HepG2 (cell line): ENCODE measurements around the gene CES3. TPM values are rescaled to one million over a fixed set of nuclear protein-coding genes. Genes with fewer than 3 reads are reported as not detected.
A peak's percentile ranks its signal among the peaks of the same experiment; 100 is the strongest.

Experiments
- BCL3 ChIP-seq: sonication (generic); formaldehyde crosslinking; IDR thresholded peaks from 2 replicates; pipeline ENCODE4 v1.5.1; 2020; ENCODE audit warnings: mild to moderate bottlenecking, missing genetic modification reagents, moderate library complexity
- DRAP1 ChIP-seq: IDR thresholded peaks from 2 replicates; pipeline ENCODE4 v1.6.1; 2016; ENCODE audit warnings: missing genetic modification reagents, missing compliant biosample characterization
- KDM3A ChIP-seq: IDR thresholded peaks from 2 replicates; pipeline ENCODE4 v1.6.1; 2018; ENCODE audit warnings: low read depth, missing compliant biosample characterization
- MAFK ChIP-seq, 2 experiments: IDR thresholded peaks in 1 of 2; conservative IDR thresholded peaks in 1 of 2; 2 replicates each; pipeline ENCODE4 v1.6.1; 2011; ENCODE audit warnings: improper control_type of control experiment in 2 of 2, low read length in 2 of 2
- SRY ChIP-seq: sonication (generic); formaldehyde crosslinking; IDR thresholded peaks from 2 replicates; pipeline ENCODE4 v1.8.0; 2022; ENCODE audit warnings: mild to moderate bottlenecking, missing genetic modification reagents
- UBTF ChIP-seq: sonication (generic); formaldehyde crosslinking; IDR thresholded peaks from 2 replicates; pipeline ENCODE4 v1.4.0; 2020; ENCODE audit warnings: mild to moderate bottlenecking, missing genetic modification reagents
- ZFP90 ChIP-seq: sonication (generic); formaldehyde crosslinking; IDR thresholded peaks from 2 replicates; pipeline ENCODE4 v1.8.0; 2022; ENCODE audit warnings: missing genetic modification reagents, mild to moderate bottlenecking, inconsistent platforms, borderline replicate concordance
- ZNF549 ChIP-seq: sonication (generic); formaldehyde crosslinking; IDR thresholded peaks from 2 replicates; pipeline ENCODE4 v1.5.0; 2020; ENCODE audit warnings: missing genetic modification reagents
- ZNF556 ChIP-seq: sonication (generic); formaldehyde crosslinking; IDR thresholded peaks from 2 replicates; pipeline ENCODE4 v1.4.0; 2020; ENCODE audit warnings: mild to moderate bottlenecking, missing genetic modification reagents, borderline replicate concordance
- ZSCAN12 ChIP-seq: sonication (generic); formaldehyde crosslinking; IDR thresholded peaks from 2 replicates; pipeline ENCODE4 v1.9.0; 2021; ENCODE audit warnings: mild to moderate bottlenecking, missing genetic modification reagents
- ZSCAN22 ChIP-seq: sonication (generic); formaldehyde crosslinking; IDR thresholded peaks from 2 replicates; pipeline ENCODE4 v1.4.0; 2020; ENCODE audit warnings: mild to moderate bottlenecking, missing genetic modification reagents
- polyA plus RNA-seq, 8 experiments: library from polyadenylated mRNA; depleted of rRNA in 3 of 8; stranded (reverse) in 7 of 8; unstranded in 1 of 8; fragments of >200 nt; fragmentation: Illumina TruSeq in 4 of 8; extraction: Trizol in 4 of 8; gene quantifications; 2 replicates each; pipeline versions ENCODE4 v1.2.1 to v1.2.3, GENCODE V29; 2011 to 2016; ENCODE audit warnings: low read depth in 4 of 8, missing spikeins in 1 of 8, mixed read lengths in 1 of 8; ENCODE audit not compliant: insufficient read depth in 1 of 8
- total RNA-seq, 5 experiments: library from RNA; depleted of rRNA; stranded (reverse); fragments of >200 nt; fragmentation: Illumina TruSeq; extraction: Trizol; gene quantifications; 2 replicates each; pipeline ENCODE4 v1.2.3, GENCODE V29; 2016; ENCODE audit warnings: low read depth in 1 of 5
- TF ChIP-seq, protein P1 (sequence below): sonication (generic); formaldehyde crosslinking; IDR thresholded peaks from 2 replicates; pipeline ENCODE4 v1.4.0; 2020; ENCODE audit warnings: mild to moderate bottlenecking, missing genetic modification reagents
- TF ChIP-seq, protein P2 (sequence below): sonication (generic); formaldehyde crosslinking; IDR thresholded peaks from 2 replicates; pipeline ENCODE4 v1.4.0; 2020; ENCODE audit warnings: missing genetic modification reagents, mild to moderate bottlenecking, borderline replicate concordance
- TF ChIP-seq, protein P3 (sequence below): sonication (generic); formaldehyde crosslinking; IDR thresholded peaks from 2 replicates; pipeline ENCODE4 v1.4.0; 2020; ENCODE audit warnings: missing genetic modification reagents

Gene CES3
- total and polyA plus RNA-seq, 2 of the 13 experiments (the other 11 are each of a cell fraction or from before 2014, with no cell fraction given): 6.6 to 17.4 TPM

DNA sequence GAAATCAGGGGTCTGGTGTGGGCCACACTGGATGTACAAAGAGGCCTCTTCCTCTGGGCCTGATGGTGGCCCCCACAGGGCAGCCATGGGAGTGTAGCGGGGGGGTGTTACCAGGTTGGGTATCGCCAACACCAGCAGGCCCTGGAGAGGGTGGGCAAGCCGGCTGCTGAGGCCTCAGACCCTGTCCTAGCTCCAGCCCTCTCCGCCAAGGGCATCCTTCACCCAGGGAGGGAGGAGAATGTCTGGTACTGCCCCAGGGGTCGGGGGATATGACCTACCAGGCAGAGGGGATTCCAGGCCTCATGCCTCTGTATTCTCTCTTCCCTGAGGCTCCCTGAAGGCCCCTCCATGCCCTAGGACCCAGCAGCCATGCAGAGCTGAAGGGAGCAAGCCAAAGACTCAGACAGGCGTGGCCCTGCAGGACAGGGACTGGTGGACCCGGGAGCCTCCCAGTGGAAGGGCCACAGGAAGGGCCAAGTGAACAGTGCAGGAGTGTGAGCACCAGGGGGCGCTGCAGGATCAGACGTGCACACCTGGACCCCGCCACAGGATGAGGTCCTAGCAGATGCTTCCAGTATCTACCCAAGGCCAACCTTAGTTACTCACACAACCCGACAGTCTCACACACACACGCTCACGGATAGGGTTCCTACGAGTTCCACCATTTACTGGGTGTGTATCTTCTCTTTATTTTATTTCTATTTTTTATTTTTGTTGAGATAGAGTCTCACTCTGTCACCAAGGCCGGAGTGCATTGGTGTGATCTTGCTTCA, 16.5 kb downstream of the CES3 start (continued):
- TF ChIP-seq ZSCAN12 (no peak), KDM3A (CRISPR knock-in tag) (peak; percentile 90; the same call in 1 of the 2 replicates), MAFK (conservative IDR thresholded peaks at IDR 0.05 in 1 of 2, IDR thresholded peaks at IDR 0.05 in 1 of 2; ENCODE audit: low read length in 2 of 2) (no peak), SRY (CRISPR knock-in tag) (no peak; the same call in 1 of the 2 replicates), ZSCAN22 (CRISPR knock-in tag) (no peak), ZNF549 (no peak), ZFP90 (CRISPR knock-in tag) (no peak), UBTF (peak; percentile 70; the same call in 1 of the 2 replicates), DRAP1 (CRISPR knock-in tag) (peak; percentile 73), BCL3 (CRISPR knock-in tag) (peak; percentile 77), ZNF556 (peak; percentile 69; the same call in 1 of the 2 replicates)
- TF ChIP-seq, protein P1, sequence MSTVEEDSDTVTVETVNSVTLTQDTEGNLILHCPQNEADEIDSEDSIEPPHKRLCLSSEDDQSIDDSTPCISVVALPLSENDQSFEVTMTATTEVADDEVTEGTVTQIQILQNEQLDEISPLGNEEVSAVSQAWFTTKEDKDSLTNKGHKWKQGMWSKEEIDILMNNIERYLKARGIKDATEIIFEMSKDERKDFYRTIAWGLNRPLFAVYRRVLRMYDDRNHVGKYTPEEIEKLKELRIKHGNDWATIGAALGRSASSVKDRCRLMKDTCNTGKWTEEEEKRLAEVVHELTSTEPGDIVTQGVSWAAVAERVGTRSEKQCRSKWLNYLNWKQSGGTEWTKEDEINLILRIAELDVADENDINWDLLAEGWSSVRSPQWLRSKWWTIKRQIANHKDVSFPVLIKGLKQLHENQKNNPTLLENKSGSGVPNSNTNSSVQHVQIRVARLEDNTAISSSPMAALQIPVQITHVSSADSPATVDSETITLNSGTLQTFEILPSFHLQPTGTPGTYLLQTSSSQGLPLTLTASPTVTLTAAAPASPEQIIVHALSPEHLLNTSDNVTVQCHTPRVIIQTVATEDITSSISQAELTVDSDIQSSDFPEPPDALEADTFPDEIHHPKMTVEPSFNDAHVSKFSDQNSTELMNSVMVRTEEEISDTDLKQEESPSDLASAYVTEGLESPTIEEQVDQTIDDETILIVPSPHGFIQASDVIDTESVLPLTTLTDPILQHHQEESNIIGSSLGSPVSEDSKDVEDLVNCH: no peak
- TF ChIP-seq, protein P2, sequence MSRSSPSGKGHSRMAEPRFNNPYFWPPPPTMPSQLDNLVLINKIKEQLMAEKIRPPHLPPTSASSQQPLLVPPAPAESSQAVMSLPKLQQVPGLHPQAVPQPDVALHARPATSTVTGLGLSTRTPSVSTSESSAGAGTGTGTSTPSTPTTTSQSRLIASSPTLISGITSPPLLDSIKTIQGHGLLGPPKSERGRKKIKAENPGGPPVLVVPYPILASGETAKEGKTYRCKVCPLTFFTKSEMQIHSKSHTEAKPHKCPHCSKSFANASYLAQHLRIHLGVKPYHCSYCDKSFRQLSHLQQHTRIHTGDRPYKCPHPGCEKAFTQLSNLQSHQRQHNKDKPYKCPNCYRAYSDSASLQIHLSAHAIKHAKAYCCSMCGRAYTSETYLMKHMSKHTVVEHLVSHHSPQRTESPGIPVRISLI (CRISPR knock-in tag): peak; percentile 60; the same call in 1 of the 2 replicates
- TF ChIP-seq, protein P3, sequence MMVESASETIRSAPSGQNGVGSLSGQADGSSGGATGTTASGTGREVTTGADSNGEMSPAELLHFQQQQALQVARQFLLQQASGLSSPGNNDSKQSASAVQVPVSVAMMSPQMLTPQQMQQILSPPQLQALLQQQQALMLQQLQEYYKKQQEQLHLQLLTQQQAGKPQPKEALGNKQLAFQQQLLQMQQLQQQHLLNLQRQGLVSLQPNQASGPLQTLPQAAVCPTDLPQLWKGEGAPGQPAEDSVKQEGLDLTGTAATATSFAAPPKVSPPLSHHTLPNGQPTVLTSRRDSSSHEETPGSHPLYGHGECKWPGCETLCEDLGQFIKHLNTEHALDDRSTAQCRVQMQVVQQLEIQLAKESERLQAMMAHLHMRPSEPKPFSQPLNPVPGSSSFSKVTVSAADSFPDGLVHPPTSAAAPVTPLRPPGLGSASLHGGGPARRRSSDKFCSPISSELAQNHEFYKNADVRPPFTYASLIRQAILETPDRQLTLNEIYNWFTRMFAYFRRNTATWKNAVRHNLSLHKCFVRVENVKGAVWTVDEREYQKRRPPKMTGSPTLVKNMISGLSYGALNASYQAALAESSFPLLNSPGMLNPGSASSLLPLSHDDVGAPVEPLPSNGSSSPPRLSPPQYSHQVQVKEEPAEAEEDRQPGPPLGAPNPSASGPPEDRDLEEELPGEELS (CRISPR knock-in tag): 0 out of 2 replicates have a peak, but pooled peaks have one; percentile 12
